GM12875 (cell line): ENCODE data around the gene INHBE.
"Not testable (repeated sequence)": the region's sequence is repeated elsewhere in the genome, so short reads cannot be mapped to it uniquely, and the experiment has no call there.

Source experiments
- H3K4me3 ChIP-seq: one replicate; pipeline ENCODE4 v1.5.1; 2011; ENCODE audit warnings: low read depth, low read length, control low read depth
- CTCF ChIP-seq: IDR thresholded peaks from 2 replicates; pipeline ENCODE4 v1.5.1; 2011; ENCODE audit warnings: low read depth, mild to moderate bottlenecking, control low read depth, inconsistent platforms, low read length, moderate library complexity, borderline replicate concordance; ENCODE audit not compliant: insufficient read depth

Gene INHBE

GRCh38 chr12:57454566-57455373, at the start of gene INHBE:
TSS of gene INHBE (plus strand) at chr12:57455307. CDS start at chr12:57455537, 230 bp downstream.
- H3K4me3 ChIP-seq: no peak within 1 kb of the TSS
- no peak for TF ChIP-seq CTCF

GRCh38 chr12:57410534-57410933, 44.6 kb upstream of the INHBE start:
- no peak overlapping the region for H3K4me3 ChIP-seq
- no peak for TF ChIP-seq CTCF

- H3K4me3 ChIP-seq: not testable (repeated sequence)
Observed at GRCh38 chr12:57414160-57414559, 40.9 kb upstream of the INHBE start.

- no peak overlapping the region for H3K4me3 ChIP-seq
- no peak for TF ChIP-seq CTCF
Observed at GRCh38 chr12:57415088-57415487, 40.0 kb upstream of the INHBE start.

GRCh38 chr12:57416039-57416996, 38.8 kb upstream of the INHBE start:
- H3K4me3 ChIP-seq: no peak overlapping the region
- TF ChIP-seq CTCF: no peak

- no peak overlapping the region for H3K4me3 ChIP-seq
- TF ChIP-seq CTCF: no peak
Observed at GRCh38 chr12:57418255-57418654, 36.9 kb upstream of the INHBE start.

GRCh38 chr12:57419495-57419894, 35.6 kb upstream of the INHBE start:
- TF ChIP-seq CTCF: no peak
- no peak overlapping the region for H3K4me3 ChIP-seq
